HG03103 (cell line): ENCODE data around the gene GNB2.

Source experiments
- ATAC-seq: cut with Tn5 transposase; IDR thresholded peaks from one replicate; pipeline ENCODE4 v1.9.1; 2021; ENCODE audit warnings: low read depth; ENCODE audit not compliant: unreplicated experiment

Gene GNB2

GRCh38 chr7:100673302-100673941, at the start of gene GNB2:
TSS of gene GNB2 (plus strand) at chr7:100673740. CDS start at chr7:100676266, 2,526 bp downstream.
- ATAC-seq = peak; percentile 53

- no peak for ATAC-seq
Observed at GRCh38 chr7:100623951-100624824, 49.4 kb upstream of the GNB2 start.

- ATAC-seq = no peak
Observed at GRCh38 chr7:100626055-100626454, 47.5 kb upstream of the GNB2 start.

GRCh38 chr7:100626530-100627237, 46.9 kb upstream of the GNB2 start:
- ATAC-seq = peak; percentile 80

GRCh38 chr7:100627238-100627549, 46.3 kb upstream of the GNB2 start:
- no peak for ATAC-seq

- ATAC-seq = no peak
Observed at GRCh38 chr7:100629117-100629716, 44.3 kb upstream of the GNB2 start.

- no peak for ATAC-seq
Observed at GRCh38 chr7:100630066-100630465, 43.5 kb upstream of the GNB2 start.

GRCh38 chr7:100632951-100633717, 40.4 kb upstream of the GNB2 start:
- ATAC-seq = no peak

- ATAC-seq = no peak
Observed at GRCh38 chr7:100639995-100640516, 33.5 kb upstream of the GNB2 start.

GRCh38 chr7:100640517-100641440, 32.8 kb upstream of the GNB2 start:
- ATAC-seq = no peak

GRCh38 chr7:100641463-100641859, 32.1 kb upstream of the GNB2 start, which contains the start of gene TFR2:
TSS of gene TFR2 (minus strand) at chr7:100641552. CDS start at chr7:100641509, 43 bp downstream.
- ATAC-seq = no peak

GRCh38 chr7:100641860-100642533, 31.5 kb upstream of the GNB2 start:
- no peak for ATAC-seq

- ATAC-seq = no peak
Observed at GRCh38 chr7:100642534-100642907, 31.0 kb upstream of the GNB2 start.

GRCh38 chr7:100649826-100650565, 23.5 kb upstream of the GNB2 start:
- no peak for ATAC-seq

- ATAC-seq = no peak
Observed at GRCh38 chr7:100654908-100655831, 18.4 kb upstream of the GNB2 start.

- ATAC-seq = no peak
Observed at GRCh38 chr7:100655908-100656674, 17.4 kb upstream of the GNB2 start, which contains the start of gene ACTL6B. TSS of gene ACTL6B (minus strand) at chr7:100656448. CDS start at chr7:100656354, 94 bp downstream.
